ENCODE results near the gene HLA-DOA.

HLA-DOA gene

DNA sequence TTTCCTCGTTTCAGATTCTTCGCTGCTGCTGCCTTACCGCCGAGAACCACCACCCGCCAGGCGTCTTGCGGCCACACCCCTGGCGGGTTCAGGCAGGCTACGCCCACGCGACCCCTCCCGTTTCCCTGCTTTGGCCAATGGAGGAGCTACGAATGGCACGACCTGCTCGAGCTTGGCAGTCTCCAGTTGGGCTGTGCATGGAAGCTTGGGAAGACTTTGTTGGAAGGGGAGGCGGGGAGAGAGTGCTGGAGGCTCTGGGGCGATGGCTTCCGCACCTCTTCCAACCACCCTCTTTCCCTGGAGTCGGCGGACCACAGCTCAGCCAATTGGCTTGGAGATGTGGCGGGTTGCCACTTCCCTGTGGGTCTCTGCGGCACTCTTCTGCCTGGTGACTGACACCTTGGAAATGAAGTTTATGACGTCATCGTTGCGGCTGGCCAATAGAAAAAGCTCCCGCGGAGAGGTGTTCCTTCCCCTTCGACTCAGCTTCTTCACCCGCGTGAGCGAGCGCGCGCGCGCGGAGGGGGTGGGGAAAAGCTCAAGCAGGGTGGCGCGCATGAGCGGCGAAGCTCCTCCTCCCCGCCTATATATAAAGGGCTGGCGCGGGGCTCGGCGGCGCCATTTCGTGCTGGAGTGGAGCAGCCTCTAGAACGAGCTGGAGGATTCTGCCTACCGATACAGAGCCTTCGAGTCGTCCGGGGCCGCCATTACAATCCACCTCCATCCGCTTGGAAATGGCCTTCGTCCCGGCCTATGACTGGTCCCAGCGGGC lies 37.6 kb downstream of the HLA-DOA start (continued):
- peak; percentile 96 for TF ChIP-seq BACH2 (CRISPR knock-in tag; IDR thresholded peaks at IDR 0.05; ENCODE audit: borderline replicate concordance)
- TF ChIP-seq ISL1 (CRISPR knock-in tag; IDR thresholded peaks at IDR 0.05) = peak; percentile 33; the same call in 1 of the 2 replicates
- peak; percentile 65; the same call in 1 of the 2 replicates for TF ChIP-seq GLIS3 (CRISPR knock-in tag; IDR thresholded peaks at IDR 0.05)
- TF ChIP-seq ZFP3 (CRISPR knock-in tag; IDR thresholded peaks at IDR 0.05) = peak; percentile 79

DNA sequence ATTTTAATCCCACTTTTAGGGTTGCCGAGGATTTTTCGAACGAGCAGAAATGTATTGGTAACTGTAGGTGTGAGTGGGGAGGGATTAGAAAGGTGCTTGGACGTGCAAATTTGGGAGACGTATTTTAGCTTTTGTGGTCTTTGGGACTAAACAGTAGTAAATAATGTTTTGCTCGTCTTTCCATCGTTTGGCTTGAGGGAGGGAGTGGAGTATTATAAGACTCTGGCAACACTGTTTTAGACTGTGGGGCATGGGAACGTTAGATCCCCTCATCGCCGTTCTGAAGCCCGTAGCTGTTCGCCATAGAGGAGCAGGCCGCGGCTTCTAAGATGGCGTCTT lies 38.2 kb downstream of the HLA-DOA start:
- no peak for ATAC-seq
- TF ChIP-seq ARNTL (CRISPR knock-in tag; IDR thresholded peaks at IDR 0.05; ENCODE audit: borderline replicate concordance, low read depth) = no peak
- TF ChIP-seq, protein P1, sequence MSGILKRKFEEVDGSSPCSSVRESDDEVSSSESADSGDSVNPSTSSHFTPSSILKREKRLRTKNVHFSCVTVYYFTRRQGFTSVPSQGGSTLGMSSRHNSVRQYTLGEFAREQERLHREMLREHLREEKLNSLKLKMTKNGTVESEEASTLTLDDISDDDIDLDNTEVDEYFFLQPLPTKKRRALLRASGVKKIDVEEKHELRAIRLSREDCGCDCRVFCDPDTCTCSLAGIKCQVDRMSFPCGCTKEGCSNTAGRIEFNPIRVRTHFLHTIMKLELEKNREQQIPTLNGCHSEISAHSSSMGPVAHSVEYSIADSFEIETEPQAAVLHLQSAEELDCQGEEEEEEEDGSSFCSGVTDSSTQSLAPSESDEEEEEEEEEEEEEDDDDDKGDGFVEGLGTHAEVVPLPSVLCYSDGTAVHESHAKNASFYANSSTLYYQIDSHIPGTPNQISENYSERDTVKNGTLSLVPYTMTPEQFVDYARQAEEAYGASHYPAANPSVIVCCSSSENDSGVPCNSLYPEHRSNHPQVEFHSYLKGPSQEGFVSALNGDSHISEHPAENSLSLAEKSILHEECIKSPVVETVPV (CRISPR knock-in tag; IDR thresholded peaks at IDR 0.05) = 0 out of 2 replicates have a peak, but pooled peaks have one; percentile 14

DNA sequence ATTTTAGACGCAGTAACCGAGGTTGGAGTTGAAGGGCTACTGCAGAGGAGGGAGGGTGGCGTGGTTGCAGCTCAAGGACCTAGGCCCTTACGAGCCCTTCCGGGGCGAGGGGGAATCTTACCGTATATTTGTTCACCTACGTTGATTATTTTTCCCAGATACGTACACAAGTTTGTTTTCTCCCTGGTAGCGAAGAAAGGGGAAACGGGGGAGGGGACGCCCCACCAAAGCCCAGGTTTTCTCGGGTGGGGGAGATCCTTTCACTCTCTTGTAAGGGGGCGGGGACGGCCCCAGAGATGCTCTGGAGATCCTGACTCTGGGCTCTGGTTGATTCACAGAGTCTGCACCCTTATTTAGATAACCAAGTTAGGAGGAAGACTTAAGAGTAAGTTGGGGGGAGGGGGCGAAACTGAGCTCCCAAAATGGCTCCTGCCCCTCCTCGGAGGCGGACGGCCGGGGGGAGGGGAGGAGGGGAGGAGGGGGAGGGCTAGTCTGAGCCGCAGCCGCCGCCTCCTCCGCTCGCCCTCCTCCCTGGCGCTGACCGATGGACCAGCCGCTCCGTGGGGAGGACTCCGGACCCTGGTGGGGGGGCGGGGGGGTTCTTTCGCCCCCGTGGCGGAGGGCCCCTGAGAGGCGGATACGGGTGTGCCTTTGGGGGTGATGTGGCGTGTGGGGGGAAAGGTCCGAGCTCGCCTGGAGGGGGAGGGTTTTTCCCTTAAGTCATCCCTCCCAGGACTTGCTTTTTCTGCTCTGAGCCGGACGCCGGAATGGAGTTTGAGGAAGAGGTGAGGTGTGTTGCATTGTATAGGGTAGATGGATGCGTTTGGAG lies 38.8 kb downstream of the HLA-DOA start:
- ATAC-seq = peak; percentile 12
- TF ChIP-seq OSR1 (CRISPR knock-in tag; IDR thresholded peaks at IDR 0.05) (no peak), ESRRG (CRISPR knock-in tag; IDR thresholded peaks at IDR 0.05) (0 out of 2 replicates have a peak, but pooled peaks have one; percentile 14)
- TF ChIP-seq, protein P2, sequence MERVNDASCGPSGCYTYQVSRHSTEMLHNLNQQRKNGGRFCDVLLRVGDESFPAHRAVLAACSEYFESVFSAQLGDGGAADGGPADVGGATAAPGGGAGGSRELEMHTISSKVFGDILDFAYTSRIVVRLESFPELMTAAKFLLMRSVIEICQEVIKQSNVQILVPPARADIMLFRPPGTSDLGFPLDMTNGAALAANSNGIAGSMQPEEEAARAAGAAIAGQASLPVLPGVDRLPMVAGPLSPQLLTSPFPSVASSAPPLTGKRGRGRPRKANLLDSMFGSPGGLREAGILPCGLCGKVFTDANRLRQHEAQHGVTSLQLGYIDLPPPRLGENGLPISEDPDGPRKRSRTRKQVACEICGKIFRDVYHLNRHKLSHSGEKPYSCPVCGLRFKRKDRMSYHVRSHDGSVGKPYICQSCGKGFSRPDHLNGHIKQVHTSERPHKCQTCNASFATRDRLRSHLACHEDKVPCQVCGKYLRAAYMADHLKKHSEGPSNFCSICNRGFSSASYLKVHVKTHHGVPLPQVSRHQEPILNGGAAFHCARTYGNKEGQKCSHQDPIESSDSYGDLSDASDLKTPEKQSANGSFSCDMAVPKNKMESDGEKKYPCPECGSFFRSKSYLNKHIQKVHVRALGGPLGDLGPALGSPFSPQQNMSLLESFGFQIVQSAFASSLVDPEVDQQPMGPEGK (CRISPR knock-in tag; IDR thresholded peaks at IDR 0.05; ENCODE audit: borderline replicate concordance) = peak; percentile 70; the same call in 1 of the 2 replicates

DNA sequence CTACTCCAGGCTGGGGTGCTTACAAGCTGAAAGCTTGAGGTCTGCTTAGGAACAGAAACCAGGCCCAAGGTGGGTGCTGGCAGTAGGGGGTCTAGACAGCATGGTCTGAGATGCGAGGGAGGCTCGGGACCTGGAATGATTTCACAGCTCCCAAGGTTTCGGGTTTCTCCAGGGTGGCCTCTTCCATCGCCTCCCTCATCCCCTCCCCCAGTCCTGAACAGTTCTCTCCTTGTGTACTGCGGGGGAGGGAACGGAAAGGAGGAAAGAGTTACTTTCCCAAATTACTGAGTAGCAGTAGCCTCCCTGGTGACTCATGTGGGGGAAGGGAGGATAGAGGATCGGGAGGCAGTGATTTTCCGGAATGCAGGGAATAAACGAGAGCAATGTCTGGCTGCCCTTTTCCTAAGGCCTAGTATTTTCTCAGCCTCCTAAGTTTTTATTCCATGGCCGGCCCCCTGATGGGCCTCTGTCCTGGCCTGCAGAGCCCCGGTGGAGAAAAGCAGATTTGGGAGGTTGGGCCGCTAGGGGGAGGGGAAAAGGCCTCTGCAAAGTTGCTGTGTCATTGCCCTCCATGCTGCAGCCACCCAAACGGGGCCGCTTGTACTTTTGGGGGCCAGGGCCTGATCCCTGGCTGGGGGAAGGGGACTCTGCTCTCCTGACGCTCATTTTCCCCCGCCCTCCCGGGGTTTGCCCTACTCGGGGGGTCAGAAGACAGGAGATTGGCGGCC lies 39.5 kb downstream of the HLA-DOA start:
- TF ChIP-seq RARB (CRISPR knock-in tag; IDR thresholded peaks at IDR 0.05) (0 out of 2 replicates have a peak, but pooled peaks have one; percentile 16), ZC3H10 (CRISPR knock-in tag; IDR thresholded peaks at IDR 0.05) (peak; percentile 63; the same call in 1 of the 2 replicates)
- TF ChIP-seq, protein P3, sequence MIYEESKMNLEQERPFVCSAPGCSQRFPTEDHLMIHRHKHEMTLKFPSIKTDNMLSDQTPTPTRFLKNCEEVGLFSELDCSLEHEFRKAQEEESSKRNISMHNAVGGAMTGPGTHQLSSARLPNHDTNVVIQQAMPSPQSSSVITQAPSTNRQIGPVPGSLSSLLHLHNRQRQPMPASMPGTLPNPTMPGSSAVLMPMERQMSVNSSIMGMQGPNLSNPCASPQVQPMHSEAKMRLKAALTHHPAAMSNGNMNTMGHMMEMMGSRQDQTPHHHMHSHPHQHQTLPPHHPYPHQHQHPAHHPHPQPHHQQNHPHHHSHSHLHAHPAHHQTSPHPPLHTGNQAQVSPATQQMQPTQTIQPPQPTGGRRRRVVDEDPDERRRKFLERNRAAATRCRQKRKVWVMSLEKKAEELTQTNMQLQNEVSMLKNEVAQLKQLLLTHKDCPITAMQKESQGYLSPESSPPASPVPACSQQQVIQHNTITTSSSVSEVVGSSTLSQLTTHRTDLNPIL (CRISPR knock-in tag; IDR thresholded peaks at IDR 0.05; ENCODE audit: low read depth) = no peak
- ATAC-seq = peak; percentile 3

DNA sequence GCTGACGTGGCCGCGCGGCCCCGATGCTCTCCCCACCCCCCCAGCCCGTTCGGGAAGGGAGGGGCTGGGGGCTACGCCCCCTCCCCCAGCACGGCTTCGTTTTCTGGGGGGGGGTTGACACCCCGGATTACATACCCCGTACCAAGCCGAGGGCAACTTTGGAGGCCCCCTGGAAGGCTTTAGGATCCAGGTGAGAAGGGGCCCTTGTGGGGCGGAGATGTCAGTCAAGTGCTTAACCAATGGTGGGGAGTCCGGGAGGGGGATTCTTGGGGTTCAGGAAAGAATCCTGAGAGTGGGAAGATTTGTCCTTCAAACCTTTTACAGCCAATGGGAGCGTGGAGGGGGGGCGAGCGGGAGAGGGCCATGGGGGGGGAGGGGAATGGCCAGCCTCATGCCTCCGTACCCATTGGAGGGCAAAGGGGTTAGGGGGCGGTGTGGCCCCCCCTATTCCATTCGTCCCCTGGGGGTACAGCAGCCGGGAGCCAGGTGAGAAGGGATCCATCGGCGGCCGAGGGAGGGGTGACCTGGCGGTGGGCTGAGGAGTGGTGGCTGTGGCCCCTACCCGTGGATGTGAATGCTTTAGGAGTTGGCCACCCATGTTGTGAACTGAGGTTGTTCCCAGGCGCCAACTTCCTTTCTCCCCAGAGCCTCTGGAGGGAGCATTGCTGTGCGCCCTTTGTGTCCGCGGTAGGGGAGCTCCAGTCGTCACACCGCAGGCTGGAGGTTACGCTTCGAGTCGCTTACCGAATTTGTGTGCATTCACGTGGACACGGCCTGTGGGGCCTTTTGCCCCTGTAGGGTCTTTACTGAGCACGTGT lies 40.3 kb downstream of the HLA-DOA start:
- peak; percentile 2 for ATAC-seq
- TF ChIP-seq, protein P2 (CRISPR knock-in tag; IDR thresholded peaks at IDR 0.05; ENCODE audit: borderline replicate concordance) = peak; percentile 100
- TF ChIP-seq, protein P4, sequence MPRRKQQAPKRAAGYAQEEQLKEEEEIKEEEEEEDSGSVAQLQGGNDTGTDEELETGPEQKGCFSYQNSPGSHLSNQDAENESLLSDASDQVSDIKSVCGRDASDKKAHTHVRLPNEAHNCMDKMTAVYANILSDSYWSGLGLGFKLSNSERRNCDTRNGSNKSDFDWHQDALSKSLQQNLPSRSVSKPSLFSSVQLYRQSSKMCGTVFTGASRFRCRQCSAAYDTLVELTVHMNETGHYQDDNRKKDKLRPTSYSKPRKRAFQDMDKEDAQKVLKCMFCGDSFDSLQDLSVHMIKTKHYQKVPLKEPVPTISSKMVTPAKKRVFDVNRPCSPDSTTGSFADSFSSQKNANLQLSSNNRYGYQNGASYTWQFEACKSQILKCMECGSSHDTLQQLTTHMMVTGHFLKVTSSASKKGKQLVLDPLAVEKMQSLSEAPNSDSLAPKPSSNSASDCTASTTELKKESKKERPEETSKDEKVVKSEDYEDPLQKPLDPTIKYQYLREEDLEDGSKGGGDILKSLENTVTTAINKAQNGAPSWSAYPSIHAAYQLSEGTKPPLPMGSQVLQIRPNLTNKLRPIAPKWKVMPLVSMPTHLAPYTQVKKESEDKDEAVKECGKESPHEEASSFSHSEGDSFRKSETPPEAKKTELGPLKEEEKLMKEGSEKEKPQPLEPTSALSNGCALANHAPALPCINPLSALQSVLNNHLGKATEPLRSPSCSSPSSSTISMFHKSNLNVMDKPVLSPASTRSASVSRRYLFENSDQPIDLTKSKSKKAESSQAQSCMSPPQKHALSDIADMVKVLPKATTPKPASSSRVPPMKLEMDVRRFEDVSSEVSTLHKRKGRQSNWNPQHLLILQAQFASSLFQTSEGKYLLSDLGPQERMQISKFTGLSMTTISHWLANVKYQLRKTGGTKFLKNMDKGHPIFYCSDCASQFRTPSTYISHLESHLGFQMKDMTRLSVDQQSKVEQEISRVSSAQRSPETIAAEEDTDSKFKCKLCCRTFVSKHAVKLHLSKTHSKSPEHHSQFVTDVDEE (CRISPR knock-in tag; IDR thresholded peaks at IDR 0.05) = 0 out of 2 replicates have a peak, but pooled peaks have one; percentile 31
- 0 out of 2 replicates have a peak, but pooled peaks have one; percentile 52 for TF ChIP-seq CSDC2 (CRISPR knock-in tag; IDR thresholded peaks at IDR 0.05)
- TF ChIP-seq SNAI2 (CRISPR knock-in tag; IDR thresholded peaks at IDR 0.05) = no peak
- TF ChIP-seq ZFP3 (CRISPR knock-in tag; IDR thresholded peaks at IDR 0.05) = peak; percentile 58; the same call in 1 of the 2 replicates
- TF ChIP-seq RARB (CRISPR knock-in tag; IDR thresholded peaks at IDR 0.05) = no peak
- TF ChIP-seq, protein P5, sequence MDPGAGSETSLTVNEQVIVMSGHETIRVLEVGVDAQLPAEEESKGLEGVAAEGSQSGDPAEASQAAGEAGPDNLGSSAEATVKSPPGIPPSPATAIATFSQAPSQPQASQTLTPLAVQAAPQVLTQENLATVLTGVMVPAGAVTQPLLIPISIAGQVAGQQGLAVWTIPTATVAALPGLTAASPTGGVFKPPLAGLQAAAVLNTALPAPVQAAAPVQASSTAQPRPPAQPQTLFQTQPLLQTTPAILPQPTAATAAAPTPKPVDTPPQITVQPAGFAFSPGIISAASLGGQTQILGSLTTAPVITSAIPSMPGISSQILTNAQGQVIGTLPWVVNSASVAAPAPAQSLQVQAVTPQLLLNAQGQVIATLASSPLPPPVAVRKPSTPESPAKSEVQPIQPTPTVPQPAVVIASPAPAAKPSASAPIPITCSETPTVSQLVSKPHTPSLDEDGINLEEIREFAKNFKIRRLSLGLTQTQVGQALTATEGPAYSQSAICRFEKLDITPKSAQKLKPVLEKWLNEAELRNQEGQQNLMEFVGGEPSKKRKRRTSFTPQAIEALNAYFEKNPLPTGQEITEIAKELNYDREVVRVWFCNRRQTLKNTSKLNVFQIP (CRISPR knock-in tag; IDR thresholded peaks at IDR 0.05; ENCODE audit: borderline replicate concordance, low read depth) = no peak

Measured in SK-N-SH treated with all-trans-retinoic acid at 6 μM for 48 hours (cell line).